ENCODE data around the gene IPO4. TPM values are rescaled to one million over a fixed set of nuclear protein-coding genes. Genes with fewer than 3 reads are reported as not detected.

IPO4 gene
- total RNA-seq, 4 donors from 2014 or later = 28.1 to 49.0 (median 31.3) TPM

GRCh38 chr14:24160850-24161804, 27.5 kb downstream of the IPO4 start, which contains the start of gene IRF9:
IRF9 (plus strand) TSS chr14:24161265; CDS start chr14:24162145, 880 bp downstream.
- WGBS, 2 donors = 2% methylated on average over 10 to 12 of the region's 12 CpGs
- no peaks in the 10 kb centered on the region for H3K9me3 ChIP-seq
- H3K4me3 ChIP-seq (replicated peaks in 1 of 3) = peak within 1 kb of the TSS; percentile 4 to 58 (median 52)
- H3K27ac ChIP-seq = peak within 1 kb of the TSS; percentile 92 to 97 (median 97)
- no peaks in the 10 kb centered on the region for H3K27me3 ChIP-seq
- intact Hi-C loops (cut with DNase I) = no loop called here
- H3K36me3 ChIP-seq = peaks cover 52 to 56% of the 10 kb centered on the region in 2 donors
- TF ChIP-seq POLR2A (IDR thresholded peaks at IDR 0.05) (peak in 1 of 2 donors; percentile 82), CTCF (IDR thresholded peaks at IDR 0.05) (peak; percentile 89 to 98 (median 94))
- DNase-seq = peak; percentile 99
- peaks cover 18 to 27% of the 10 kb centered on the region in 2 donors for H3K4me1 ChIP-seq

GRCh38 chr14:24160499-24160849, 28.1 kb downstream of the IPO4 start:
- 89 to 94% methylated on average over 4 of the region's 4 CpGs for WGBS, 2 donors
- peaks cover 49 to 56% of the 10 kb centered on the region in 2 donors for H3K36me3 ChIP-seq
- no peak for TF ChIP-seq CTCF (IDR thresholded peaks at IDR 0.05)
- no peak for TF ChIP-seq POLR2A (IDR thresholded peaks at IDR 0.05)
- intact Hi-C loops (cut with DNase I) = no loop called here
- H3K27ac ChIP-seq = peak overlapping the region; percentile 56 to 97 (median 97)
- H3K4me1 ChIP-seq = peaks cover 18 to 27% of the 10 kb centered on the region in 2 donors
- no peak overlapping the region for H3K4me3 ChIP-seq (replicated peaks in 1 of 3)
- no peaks in the 10 kb centered on the region for H3K9me3 ChIP-seq
- no peaks in the 10 kb centered on the region for H3K27me3 ChIP-seq
- DNase-seq = no peak

GRCh38 chr14:24159777-24160498, 28.7 kb downstream of the IPO4 start:
- Histone ChIP-seq H3K4me3 (replicated peaks in 1 of 3) (no peak overlapping the region), H3K4me1 (peaks cover 18 to 27% of the 10 kb centered on the region in 2 donors), H3K27me3 (no peaks in the 10 kb centered on the region), H3K27ac (peak overlapping the region; percentile 56 to 97 (median 97)), H3K9me3 (no peaks in the 10 kb centered on the region), H3K36me3 (peaks cover 49 to 56% of the 10 kb centered on the region in 2 donors)
- 95 to 96% methylated on average over 11 of the region's 11 CpGs for WGBS, 2 donors
- no peak for TF ChIP-seq POLR2A (IDR thresholded peaks at IDR 0.05)
- no peak for TF ChIP-seq CTCF (IDR thresholded peaks at IDR 0.05)
- DNase-seq = no peak
- intact Hi-C loops (cut with DNase I) = no loop called here

- Histone ChIP-seq H3K27ac (no peak overlapping the region), H3K9me3 (no peaks in the 10 kb centered on the region), H3K27me3 (no peaks in the 10 kb centered on the region), H3K4me3 (replicated peaks in 1 of 3) (no peak overlapping the region), H3K36me3 (peaks cover 34 to 46% of the 10 kb centered on the region in 2 donors), H3K4me1 (peaks cover 9 to 14% of the 10 kb centered on the region in 2 donors)
- intact Hi-C loops (cut with DNase I) = no loop called here
- no peak for DNase-seq
- TF ChIP-seq CTCF (IDR thresholded peaks at IDR 0.05) (no peak), POLR2A (IDR thresholded peaks at IDR 0.05) (no peak)
- WGBS, 2 donors = 91 to 92% methylated on average over 11 to 12 of the region's 12 CpGs
These were observed 31.3 kb downstream of the IPO4 start for GRCh38 chr14:24157331-24157730.
